Cerebellar cortex (tissue), 1 donor: ENCODE results near the gene RPL39L.
"Not testable (repeated sequence)": the region's sequence is repeated elsewhere in the genome, so short reads cannot be mapped to it uniquely, and the experiment has no call there.

Source experiments
- DNase-seq: peaks from one replicate; pipeline ENCODE4 v3.0.0-alpha.2; 2015; ENCODE audit warnings: low spot score

RPL39L gene

GRCh38 chr3:187139126-187139894 is at the start of gene RPL39L:
RPL39L (minus strand) TSS chr3:187139496; CDS start chr3:187121300, 18,196 bp downstream.
- peak; percentile 75 for DNase-seq

- no peak for DNase-seq
Measured at GRCh38 chr3:187188931-187189330, 49.6 kb upstream of the RPL39L start.

GRCh38 chr3:187186801-187187421 is 47.6 kb upstream of the RPL39L start:
- DNase-seq, result no peak

GRCh38 chr3:187186375-187186774 is 47.1 kb upstream of the RPL39L start:
- no peak for DNase-seq

- DNase-seq, result no peak
Measured at GRCh38 chr3:187185759-187186158, 46.5 kb upstream of the RPL39L start.

GRCh38 chr3:187183903-187184302 is 44.6 kb upstream of the RPL39L start:
- no peak for DNase-seq

- DNase-seq, result no peak
Measured at GRCh38 chr3:187183210-187183862, 44.0 kb upstream of the RPL39L start.

- no peak for DNase-seq
Measured at GRCh38 chr3:187181454-187182170, 42.3 kb upstream of the RPL39L start.

- no peak for DNase-seq
Measured at GRCh38 chr3:187172929-187173328, 33.6 kb upstream of the RPL39L start.

- not testable (repeated sequence) for DNase-seq
Measured at GRCh38 chr3:187170911-187171310, 31.6 kb upstream of the RPL39L start.

- no peak for DNase-seq
Measured at GRCh38 chr3:187169231-187169960, 30.1 kb upstream of the RPL39L start.

GRCh38 chr3:187167777-187168176 is 28.5 kb upstream of the RPL39L start:
- DNase-seq, result no peak

- DNase-seq, result no peak
Measured at GRCh38 chr3:187166750-187167149, 27.5 kb upstream of the RPL39L start.

GRCh38 chr3:187165144-187165543 is 25.8 kb upstream of the RPL39L start:
- DNase-seq, result peak; percentile 63

GRCh38 chr3:187162265-187162953 is 23.1 kb upstream of the RPL39L start:
- DNase-seq, result no peak

GRCh38 chr3:187161556-187161955 is 22.3 kb upstream of the RPL39L start:
- no peak for DNase-seq

GRCh38 chr3:187150599-187150998 is 11.3 kb upstream of the RPL39L start:
- DNase-seq, result no peak

GRCh38 chr3:187150186-187150585 is 10.9 kb upstream of the RPL39L start:
- DNase-seq, result no peak

GRCh38 chr3:187146389-187146788 is 7.1 kb upstream of the RPL39L start:
- no peak for DNase-seq

GRCh38 chr3:187145149-187145895 is 6.0 kb upstream of the RPL39L start:
- no peak for DNase-seq
